Measurements from ENCODE around the gene FAM210B. TPM values are rescaled to one million over a fixed set of nuclear protein-coding genes. Genes with fewer than 3 reads are reported as not detected.

Gene FAM210B
- total RNA-seq, 2 donors from 2014 or later = 26.3 to 29.9 TPM

DNA sequence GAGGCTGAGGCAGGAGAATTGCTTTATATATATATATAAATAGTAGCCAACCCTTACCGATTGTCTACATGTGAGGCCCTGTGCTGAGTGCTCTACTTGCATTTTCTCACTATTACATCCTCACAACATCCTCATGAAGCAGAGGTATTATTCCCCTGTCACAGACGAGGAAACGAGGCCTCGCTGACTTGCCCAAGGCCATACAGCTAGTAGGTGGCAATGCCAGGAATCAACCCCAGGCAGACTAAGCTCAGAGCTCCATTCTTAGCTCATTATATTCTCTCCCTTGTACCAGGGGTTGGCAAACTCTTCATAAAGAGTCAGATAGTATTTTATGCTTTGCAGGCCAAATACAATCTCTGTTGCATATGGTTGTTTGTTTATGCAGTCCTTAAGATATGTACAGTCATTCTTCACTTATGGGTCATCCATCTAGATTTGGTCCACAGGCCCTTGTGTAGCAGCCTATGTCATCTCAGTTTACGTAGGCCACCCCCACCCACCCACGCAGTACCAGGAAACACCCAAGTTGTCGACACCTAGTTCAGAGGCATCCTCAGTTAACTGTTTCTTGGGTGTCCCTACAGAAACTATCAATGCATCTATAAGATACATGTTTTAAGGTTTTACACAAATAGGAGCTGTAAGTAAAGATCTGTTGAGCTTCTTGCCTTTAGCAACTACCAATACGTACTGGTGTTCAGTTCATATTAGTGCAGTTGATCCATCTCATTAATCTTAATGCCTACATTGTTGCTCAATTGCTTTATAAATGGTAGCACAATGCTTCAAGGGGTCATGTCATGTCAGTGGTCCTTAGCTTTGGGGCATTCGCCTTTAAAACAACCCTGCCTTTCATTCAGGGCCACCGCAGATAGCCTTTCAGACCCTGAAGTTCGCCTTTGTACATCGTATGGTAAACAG lies 56.3 kb downstream of the FAM210B start:
- no peak for DNase-seq (ENCODE audit: low spot score)
- Histone ChIP-seq H3K4me1 (peaks cover 0 to 21% of the 10 kb centered on the region in 2 donors), H3K4me3 (no peak overlapping the region)

DNA sequence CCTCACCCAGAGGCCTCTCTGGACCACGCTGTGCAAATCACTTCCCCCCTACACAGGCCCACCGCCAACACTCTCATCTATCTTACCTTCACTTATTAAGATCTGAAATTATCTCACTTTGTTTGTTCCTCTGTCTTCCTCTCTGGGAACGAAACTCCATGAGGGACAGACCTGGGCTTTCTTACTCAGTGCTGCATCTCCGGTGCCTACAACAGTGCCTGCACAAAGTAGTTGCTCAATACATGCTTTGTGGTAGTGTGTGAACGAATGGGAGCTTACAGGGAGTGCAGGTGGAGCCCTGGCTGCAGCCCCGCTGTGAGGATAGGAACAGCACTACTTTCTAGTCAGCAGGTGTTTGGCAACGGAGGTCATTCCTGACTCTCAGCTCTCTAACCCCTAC lies 58.6 kb downstream of the FAM210B start:
- no peaks in the 10 kb centered on the region for H3K36me3 ChIP-seq
- TF ChIP-seq, protein P1, sequence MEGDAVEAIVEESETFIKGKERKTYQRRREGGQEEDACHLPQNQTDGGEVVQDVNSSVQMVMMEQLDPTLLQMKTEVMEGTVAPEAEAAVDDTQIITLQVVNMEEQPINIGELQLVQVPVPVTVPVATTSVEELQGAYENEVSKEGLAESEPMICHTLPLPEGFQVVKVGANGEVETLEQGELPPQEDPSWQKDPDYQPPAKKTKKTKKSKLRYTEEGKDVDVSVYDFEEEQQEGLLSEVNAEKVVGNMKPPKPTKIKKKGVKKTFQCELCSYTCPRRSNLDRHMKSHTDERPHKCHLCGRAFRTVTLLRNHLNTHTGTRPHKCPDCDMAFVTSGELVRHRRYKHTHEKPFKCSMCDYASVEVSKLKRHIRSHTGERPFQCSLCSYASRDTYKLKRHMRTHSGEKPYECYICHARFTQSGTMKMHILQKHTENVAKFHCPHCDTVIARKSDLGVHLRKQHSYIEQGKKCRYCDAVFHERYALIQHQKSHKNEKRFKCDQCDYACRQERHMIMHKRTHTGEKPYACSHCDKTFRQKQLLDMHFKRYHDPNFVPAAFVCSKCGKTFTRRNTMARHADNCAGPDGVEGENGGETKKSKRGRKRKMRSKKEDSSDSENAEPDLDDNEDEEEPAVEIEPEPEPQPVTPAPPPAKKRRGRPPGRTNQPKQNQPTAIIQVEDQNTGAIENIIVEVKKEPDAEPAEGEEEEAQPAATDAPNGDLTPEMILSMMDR (IDR thresholded peaks at IDR 0.05) = no peak
- H3K27me3 ChIP-seq = no peaks in the 10 kb centered on the region
- peaks cover 0 to 10% of the 10 kb centered on the region in 2 donors for H3K4me1 ChIP-seq
- H3K9me3 ChIP-seq = no peaks in the 10 kb centered on the region
- peak; percentile 34 for DNase-seq (ENCODE audit: low spot score)
- H3K4me3 ChIP-seq = no peak overlapping the region
- H3K27ac ChIP-seq = no peak overlapping the region

More for the DNA sequence above, 56.3 kb downstream of the FAM210B start:
- H3K9me3 ChIP-seq = no peaks in the 10 kb centered on the region
- no peaks in the 10 kb centered on the region for H3K27me3 ChIP-seq
- no peak overlapping the region for H3K27ac ChIP-seq
- H3K36me3 ChIP-seq = no peaks in the 10 kb centered on the region
- TF ChIP-seq, protein P1 (IDR thresholded peaks at IDR 0.05) = no peak

DNA sequence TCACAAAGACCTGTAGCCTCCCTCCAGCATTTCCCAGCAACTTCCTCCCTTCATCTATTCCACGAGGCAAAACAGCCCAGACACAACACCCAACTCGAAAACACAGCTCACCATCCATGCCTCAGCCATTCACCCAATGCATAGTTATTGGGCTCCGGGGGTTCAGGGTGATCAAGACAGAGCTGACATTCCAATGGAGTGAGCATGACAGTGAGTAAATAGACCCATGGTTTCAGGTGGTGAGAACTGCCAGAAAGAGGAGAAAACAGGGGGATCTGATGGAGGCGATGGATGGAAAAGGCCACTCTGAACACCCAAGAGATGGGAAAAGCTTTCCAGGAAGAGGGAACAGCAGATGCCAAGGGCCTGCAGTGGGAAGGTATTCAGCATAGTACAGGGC lies 59.1 kb downstream of the FAM210B start:
- TF ChIP-seq, protein P1 (IDR thresholded peaks at IDR 0.05) = no peak
- Histone ChIP-seq H3K4me3 (no peak overlapping the region), H3K4me1 (peaks cover 0 to 11% of the 10 kb centered on the region in 2 donors), H3K36me3 (no peaks in the 10 kb centered on the region), H3K9me3 (no peaks in the 10 kb centered on the region), H3K27me3 (no peaks in the 10 kb centered on the region), H3K27ac (peak overlapping the region; percentile 56 to 61)
- peak; percentile 30 for DNase-seq (ENCODE audit: low spot score)

Other genes with a start within 250 kb of the FAM210B start
- gene MC3R, start 110.2 kb upstream of the FAM210B start, total RNA-seq = not detected
- gene AURKA, start 33.2 kb downstream of the FAM210B start, total RNA-seq = 1 to 10 TPM; 2.0 to 7.6 TPM
- gene CSTF1, start 33.7 kb downstream of the FAM210B start, total RNA-seq = 10 to 100 TPM; 16.4 to 22.8 TPM
- gene CASS4, start 53.3 kb downstream of the FAM210B start, total RNA-seq = 1 to 10 TPM; 2.0 to 2.4 TPM
- 10 to 100 TPM; 48.6 to 49.4 TPM for gene RTF2, start 109.7 kb downstream of the FAM210B start, total RNA-seq
- not detected for gene FAM209A, start 165.8 kb downstream of the FAM210B start, total RNA-seq
- gene FAM209B, start 174.3 kb downstream of the FAM210B start, total RNA-seq = not detected